GM12873 (cell line): Measurements from ENCODE around the gene NQO1.

ENCODE experiments used
- CTCF ChIP-seq: IDR thresholded peaks from 2 replicates; pipeline ENCODE4 v1.5.1; 2012; ENCODE audit warnings: low read depth, mild to moderate bottlenecking, moderate library complexity, low read length, control low read depth; ENCODE audit not compliant: insufficient read depth; ENCODE audit errors: missing control alignments

The NQO1 gene

DNA sequence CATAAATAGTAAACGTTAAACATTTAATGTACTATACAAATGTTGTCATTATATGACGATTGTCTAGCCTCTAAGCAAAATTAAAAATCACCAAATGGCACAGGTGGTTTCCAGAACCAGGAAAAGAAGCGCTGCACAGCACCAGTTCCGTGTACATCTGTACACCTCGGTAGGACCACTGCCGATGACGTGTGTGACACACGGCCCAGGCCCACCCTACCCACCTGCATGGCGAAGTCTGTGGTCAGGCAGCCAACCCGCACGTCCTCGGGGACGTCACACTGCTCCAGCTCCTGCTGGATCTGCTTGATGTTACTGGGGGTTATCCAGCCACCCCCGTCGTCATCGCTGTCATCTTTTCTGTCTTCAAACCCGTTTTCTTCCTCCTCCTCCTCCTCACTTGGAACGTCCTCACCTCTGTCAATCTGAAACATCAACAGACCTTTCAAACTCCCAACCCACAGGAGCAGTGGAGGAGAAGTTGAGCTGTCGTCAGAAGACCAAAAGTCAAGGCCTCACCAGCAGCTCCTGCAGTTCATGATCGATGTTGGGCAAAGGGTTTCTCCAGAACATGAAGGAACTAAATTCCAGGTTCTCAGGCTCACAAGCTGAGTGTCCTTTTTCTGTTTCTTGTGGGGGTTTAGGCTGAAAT lies 22.5 kb upstream of the NQO1 start:
- TF ChIP-seq CTCF, result no peak

DNA sequence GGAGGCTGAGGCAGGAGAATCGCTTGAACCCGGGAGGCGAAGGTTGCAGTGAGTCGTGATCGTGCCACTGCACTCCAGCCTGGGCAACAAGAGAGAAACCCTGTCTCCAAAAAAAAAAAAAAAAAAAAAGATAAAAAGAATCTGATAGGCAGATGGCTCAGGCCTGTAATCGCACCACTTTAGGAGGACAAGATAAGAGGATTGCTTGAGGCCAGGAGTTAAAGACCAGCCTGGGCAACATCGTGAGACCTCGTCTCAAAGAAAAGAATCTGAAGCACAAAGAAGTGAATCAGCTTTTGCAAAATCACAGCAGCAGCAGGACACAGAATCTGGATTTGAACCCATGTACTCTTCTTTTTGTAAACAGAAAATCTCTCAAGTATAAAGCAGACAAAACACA lies 20.8 kb upstream of the NQO1 start:
- TF ChIP-seq CTCF, result no peak

DNA sequence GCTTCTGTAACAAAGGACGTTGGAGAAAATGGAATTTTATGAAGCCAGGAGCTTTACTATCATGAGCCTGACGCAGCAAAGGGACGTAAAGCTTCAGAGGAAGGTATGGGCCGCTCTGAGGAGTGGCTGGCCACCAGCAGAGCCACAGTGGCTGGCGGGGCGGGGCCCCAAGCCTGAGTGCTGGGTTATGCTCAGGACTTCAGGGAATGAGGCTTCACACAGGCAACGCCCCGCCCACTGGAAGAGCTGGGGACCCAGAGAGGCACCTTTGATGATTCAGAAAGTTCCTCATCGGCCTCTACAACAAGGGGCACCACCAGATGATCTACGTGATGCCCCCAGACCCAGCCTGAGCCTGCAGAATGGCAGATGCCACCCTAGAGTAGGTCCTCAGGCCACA lies 19.6 kb upstream of the NQO1 start:
- no peak for TF ChIP-seq CTCF

- TF ChIP-seq CTCF, result no peak
These were observed 18.9 kb upstream of the NQO1 start for GRCh38 chr16:69745232-69745612.

DNA sequence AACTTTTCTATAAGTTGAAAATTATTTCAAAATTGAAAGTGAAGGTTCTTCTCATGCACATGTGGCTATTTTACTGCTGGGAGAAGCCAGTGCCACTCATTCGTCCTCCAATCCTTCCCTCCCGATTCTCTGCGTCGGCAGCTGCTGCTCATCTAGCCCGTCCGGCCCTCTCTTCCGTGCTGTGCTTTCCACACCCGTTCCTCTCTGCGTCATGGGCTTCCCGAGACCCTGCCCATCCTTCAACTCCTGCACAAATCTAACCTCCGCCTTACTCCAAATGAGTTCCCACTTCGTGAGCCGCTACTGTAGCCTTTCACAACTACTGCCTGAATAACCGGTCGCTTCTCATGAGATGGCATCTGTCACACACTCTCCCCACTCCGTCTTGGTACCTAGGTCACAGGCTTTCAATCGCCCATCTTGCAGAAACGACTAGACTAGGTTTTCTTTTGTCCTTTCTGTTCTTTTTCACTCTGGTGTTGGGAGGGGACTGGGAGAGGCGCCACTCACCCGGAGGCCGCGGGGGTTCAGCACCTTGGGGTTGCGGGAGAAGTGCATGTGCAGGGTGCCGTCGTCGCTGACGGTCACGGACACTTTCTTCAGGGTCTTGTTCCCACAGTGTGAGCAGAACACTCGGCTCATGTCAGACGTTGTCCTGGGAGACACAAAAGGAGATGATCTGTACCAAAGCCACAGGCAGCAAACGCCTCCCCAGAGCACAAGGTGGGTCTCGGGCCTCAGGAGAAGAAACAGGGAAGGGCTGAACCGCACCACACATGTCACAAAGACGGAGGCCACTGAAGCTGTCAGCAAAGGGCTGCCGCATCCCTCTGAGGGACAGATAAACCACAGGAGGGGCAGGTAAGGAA lies 18.2 kb upstream of the NQO1 start:
- TF ChIP-seq CTCF, result no peak

DNA sequence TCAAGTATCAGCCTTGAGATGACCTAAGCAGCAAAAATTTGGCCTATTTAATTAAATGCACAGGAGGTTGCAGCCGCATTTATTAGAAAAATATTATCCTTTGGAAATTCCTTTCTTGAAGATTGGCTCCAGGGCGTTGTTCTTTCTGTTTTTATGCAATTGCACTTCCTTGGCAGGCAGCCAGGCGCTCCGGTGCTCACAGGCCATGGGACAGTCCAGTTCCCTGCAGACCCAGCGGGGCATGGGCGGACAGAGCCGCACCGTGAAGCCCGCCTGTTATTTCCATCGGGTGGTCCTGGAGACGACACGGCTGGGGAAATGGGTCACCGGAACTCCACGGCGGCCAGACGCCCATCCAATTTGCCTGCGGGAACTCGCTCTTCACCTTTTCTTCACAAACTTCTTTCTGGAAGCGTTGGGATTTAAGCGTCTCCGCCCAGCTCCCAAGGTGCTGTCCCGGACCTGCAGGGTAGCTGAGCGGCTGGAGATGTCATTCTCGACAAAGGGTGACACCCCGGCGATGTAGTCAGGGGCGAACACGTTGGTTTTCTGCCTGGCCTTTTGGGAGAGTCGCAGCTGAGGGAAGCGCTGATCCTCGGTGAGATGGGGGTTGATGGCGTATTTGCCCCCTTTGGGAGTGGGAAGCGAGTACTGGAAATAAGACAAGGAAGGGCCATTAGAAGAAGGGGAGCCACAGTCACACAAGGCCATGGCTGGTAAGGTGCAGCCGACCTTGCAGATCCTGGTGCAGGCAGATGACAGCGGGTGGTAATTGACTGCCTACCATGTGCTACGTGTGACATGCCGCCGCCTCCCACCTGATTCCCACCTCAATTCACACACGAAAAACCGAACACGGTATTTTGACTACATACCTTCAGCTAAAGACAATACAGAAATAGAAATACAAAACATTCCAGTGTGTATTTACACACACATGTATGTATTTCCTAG lies 15.9 kb upstream of the NQO1 start:
- TF ChIP-seq CTCF, result no peak

GRCh38 chr16:69741519-69741918 lies 15.2 kb upstream of the NQO1 start:
- no peak for TF ChIP-seq CTCF
